ENCODE data around the gene PKP4. TPM values are rescaled to one million over a fixed set of nuclear protein-coding genes. Genes with fewer than 3 reads are reported as not detected.

Gene PKP4
- total RNA-seq, 2 experiments from 2014 or later = 68.7 to 73.2 TPM

DNA sequence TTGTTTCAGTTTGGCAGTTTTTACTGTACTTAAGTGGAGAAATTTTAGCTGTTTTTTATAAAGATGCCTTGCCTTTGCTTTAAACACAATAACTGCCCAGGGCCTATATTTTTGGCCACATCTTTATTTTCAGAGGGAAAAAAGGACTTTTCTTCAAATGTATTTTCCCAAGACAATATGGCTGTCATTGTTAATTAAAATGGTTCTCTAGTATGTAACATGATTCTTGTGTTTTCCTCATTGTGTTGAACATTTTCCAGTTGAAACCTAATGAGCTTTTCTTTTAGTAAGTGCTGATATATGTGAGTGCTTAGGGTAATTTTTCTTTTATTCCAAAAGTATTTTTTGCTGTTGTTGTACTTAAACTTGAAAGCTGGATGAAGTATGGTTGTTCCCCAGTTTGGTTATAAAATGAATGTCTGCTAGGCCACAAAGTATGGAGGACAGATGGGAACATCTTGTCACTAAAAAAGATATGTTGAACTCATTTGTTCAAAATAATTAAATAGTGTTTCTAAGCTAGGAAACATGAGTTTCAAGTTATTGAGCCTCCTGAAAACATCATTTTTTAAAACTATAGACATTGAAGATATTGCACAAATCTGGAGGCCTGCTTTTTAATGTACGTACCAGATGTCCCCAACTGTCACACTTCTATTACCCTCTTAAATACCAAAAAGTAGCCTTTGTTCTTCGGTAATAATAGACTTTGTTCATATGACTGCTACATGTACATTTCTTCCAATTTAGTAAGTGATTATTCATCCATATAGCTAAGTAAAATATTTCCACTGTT, 190.9 kb downstream of the PKP4 start:
- POLR2A ChIA-PET = interaction anchor here (0.6 to 1.5 kb wide), 3 partner anchors 19 to 576 kb away, joined by 4 read pairs; no protein-coding TSS in a partner anchor
- H3K79me2 ChIP-seq (ENCODE audit: insufficient read depth, low read depth, low read length) = no peaks in the 10 kb centered on the region
- intact Hi-C loops (cut with micrococcal nuclease; ENCODE audit: unreplicated experiment) = no loop called here
- H3K36me3 ChIP-seq (ENCODE audit: insufficient read depth, low read length) = no peaks in the 10 kb centered on the region
- no peak overlapping the region for H3K27ac ChIP-seq (ENCODE audit: low read depth, low read length, poor library complexity, severe bottlenecking)
- CTCF ChIA-PET (ENCODE audit: unreplicated experiment) = no interaction called here
- no peaks in the 10 kb centered on the region for H3K9me2 ChIP-seq (ENCODE audit: insufficient read depth, low read length)
- no peaks in the 10 kb centered on the region for H3K9me3 ChIP-seq (ENCODE audit: low read length)
- no peaks in the 10 kb centered on the region for H4K20me1 ChIP-seq (ENCODE audit: insufficient read depth, low read length)
- H3K4me3 ChIP-seq (ENCODE audit: low read depth, low read length, poor library complexity, severe bottlenecking) = no peak overlapping the region
- no peak overlapping the region for H3K4me2 ChIP-seq (ENCODE audit: low read length)
- BruUV-seq (replicated peaks) = no TSS peak
- no peak overlapping the region for H2AFZ ChIP-seq (ENCODE audit: low read length)
- H3K4me1 ChIP-seq (ENCODE audit: insufficient read depth, low read length, poor library complexity, severe bottlenecking) = no peaks in the 10 kb centered on the region
- TF ChIP-seq, protein P1, sequence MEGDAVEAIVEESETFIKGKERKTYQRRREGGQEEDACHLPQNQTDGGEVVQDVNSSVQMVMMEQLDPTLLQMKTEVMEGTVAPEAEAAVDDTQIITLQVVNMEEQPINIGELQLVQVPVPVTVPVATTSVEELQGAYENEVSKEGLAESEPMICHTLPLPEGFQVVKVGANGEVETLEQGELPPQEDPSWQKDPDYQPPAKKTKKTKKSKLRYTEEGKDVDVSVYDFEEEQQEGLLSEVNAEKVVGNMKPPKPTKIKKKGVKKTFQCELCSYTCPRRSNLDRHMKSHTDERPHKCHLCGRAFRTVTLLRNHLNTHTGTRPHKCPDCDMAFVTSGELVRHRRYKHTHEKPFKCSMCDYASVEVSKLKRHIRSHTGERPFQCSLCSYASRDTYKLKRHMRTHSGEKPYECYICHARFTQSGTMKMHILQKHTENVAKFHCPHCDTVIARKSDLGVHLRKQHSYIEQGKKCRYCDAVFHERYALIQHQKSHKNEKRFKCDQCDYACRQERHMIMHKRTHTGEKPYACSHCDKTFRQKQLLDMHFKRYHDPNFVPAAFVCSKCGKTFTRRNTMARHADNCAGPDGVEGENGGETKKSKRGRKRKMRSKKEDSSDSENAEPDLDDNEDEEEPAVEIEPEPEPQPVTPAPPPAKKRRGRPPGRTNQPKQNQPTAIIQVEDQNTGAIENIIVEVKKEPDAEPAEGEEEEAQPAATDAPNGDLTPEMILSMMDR (conservative IDR thresholded peaks at IDR 0.05; ENCODE audit: low read length) = no peak
- TF ChIP-seq EZH2phosphoT487 (IDR thresholded peaks at IDR 0.05; ENCODE audit: borderline replicate concordance, low read depth, low read length) = no peak
- no peak for DNase-seq (ENCODE audit: low spot score)

DNA sequence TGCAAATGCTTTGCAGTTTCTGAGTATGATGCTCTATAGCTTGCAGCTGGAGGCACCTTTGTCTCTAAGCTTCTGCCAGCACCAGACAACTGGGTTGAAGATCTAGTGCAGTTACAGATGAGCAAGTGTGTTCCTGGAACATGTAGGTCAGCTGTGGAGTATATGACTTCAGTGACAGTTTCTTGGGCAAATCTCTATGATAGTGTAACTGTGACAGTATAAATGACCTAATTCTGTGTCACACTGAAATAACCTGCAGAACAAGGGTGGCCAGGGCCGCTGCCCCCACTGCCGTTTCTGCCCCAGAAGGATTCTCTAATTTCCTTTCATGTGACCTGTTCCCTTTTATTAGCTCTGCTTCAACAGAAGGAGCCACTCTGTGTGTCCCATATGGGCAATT, 193.1 kb downstream of the PKP4 start:
- H2AFZ ChIP-seq (ENCODE audit: low read length) = no peak overlapping the region
- H3K9me3 ChIP-seq (ENCODE audit: low read length) = no peaks in the 10 kb centered on the region
- H3K27ac ChIP-seq (ENCODE audit: low read depth, low read length, poor library complexity, severe bottlenecking) = no peak overlapping the region
- no peak for DNase-seq (ENCODE audit: low spot score)
- CTCF ChIA-PET (ENCODE audit: unreplicated experiment) = no interaction called here
- no peaks in the 10 kb centered on the region for H3K79me2 ChIP-seq (ENCODE audit: insufficient read depth, low read depth, low read length)
- no peaks in the 10 kb centered on the region for H3K9me2 ChIP-seq (ENCODE audit: insufficient read depth, low read length)
- intact Hi-C loops (cut with micrococcal nuclease; ENCODE audit: unreplicated experiment) = no loop called here
- H4K20me1 ChIP-seq (ENCODE audit: insufficient read depth, low read length) = no peaks in the 10 kb centered on the region
- no peaks in the 10 kb centered on the region for H3K4me1 ChIP-seq (ENCODE audit: insufficient read depth, low read length, poor library complexity, severe bottlenecking)
- BruUV-seq (replicated peaks) = no TSS peak
- no peak overlapping the region for H3K4me3 ChIP-seq (ENCODE audit: low read depth, low read length, poor library complexity, severe bottlenecking)
- POLR2A ChIA-PET = no interaction called here
- no peak overlapping the region for H3K4me2 ChIP-seq (ENCODE audit: low read length)
- H3K36me3 ChIP-seq (ENCODE audit: insufficient read depth, low read length) = no peaks in the 10 kb centered on the region
- no peak for TF ChIP-seq EZH2phosphoT487 (IDR thresholded peaks at IDR 0.05; ENCODE audit: borderline replicate concordance, low read depth, low read length)
- TF ChIP-seq, protein P1 (conservative IDR thresholded peaks at IDR 0.05; ENCODE audit: low read length) = no peak

DNA sequence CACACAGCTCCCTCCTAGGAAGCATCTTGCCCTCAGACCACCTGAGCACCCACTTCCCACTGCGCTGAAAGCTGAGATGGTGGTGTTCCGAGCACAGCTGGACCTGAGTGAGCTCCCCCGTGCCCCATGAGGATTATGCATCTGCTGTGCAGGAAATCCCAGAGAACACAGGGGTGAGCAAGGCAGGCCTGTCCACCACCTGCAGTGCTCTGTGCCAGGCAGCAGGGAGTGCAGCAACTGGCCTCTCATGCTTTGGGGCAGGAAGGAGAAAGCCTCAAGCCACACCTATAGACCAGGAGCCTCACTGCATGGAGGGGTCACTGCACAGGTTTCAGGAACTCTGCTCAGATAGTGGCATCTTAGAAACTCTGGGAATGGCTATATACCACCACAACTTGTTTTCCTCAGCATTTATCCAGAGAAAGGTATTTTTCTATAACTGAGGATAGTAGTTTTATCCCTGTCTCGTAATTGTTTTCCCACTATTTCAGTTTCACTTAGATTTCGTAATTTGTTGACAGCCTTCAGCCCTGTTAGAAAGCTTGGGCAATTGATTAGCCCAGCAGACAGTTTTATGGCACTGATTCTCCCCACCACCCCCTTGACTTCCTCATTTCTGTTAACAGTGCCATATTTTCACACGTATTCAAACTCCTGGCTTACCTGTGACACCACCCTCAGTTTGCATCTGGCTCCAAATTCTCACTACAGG, 194.1 kb downstream of the PKP4 start:
- H3K27ac ChIP-seq (ENCODE audit: low read depth, low read length, poor library complexity, severe bottlenecking) = no peak overlapping the region
- H3K4me2 ChIP-seq (ENCODE audit: low read length) = no peak overlapping the region
- no peaks in the 10 kb centered on the region for H3K4me1 ChIP-seq (ENCODE audit: insufficient read depth, low read length, poor library complexity, severe bottlenecking)
- H3K36me3 ChIP-seq (ENCODE audit: insufficient read depth, low read length) = no peaks in the 10 kb centered on the region
- H4K20me1 ChIP-seq (ENCODE audit: insufficient read depth, low read length) = no peaks in the 10 kb centered on the region
- H2AFZ ChIP-seq (ENCODE audit: low read length) = no peak overlapping the region
- BruUV-seq (replicated peaks) = no TSS peak
- no peaks in the 10 kb centered on the region for H3K9me2 ChIP-seq (ENCODE audit: insufficient read depth, low read length)
- ChIA-PET POLR2A (no interaction called here), CTCF (ENCODE audit: unreplicated experiment) (no interaction called here)
- TF ChIP-seq EZH2phosphoT487 (IDR thresholded peaks at IDR 0.05; ENCODE audit: borderline replicate concordance, low read depth, low read length) = no peak
- TF ChIP-seq, protein P1 (conservative IDR thresholded peaks at IDR 0.05; ENCODE audit: low read length) = no peak
- no peak overlapping the region for H3K4me3 ChIP-seq (ENCODE audit: low read depth, low read length, poor library complexity, severe bottlenecking)
- DNase-seq (ENCODE audit: low spot score) = no peak
- H3K9me3 ChIP-seq (ENCODE audit: low read length) = no peaks in the 10 kb centered on the region
- no peaks in the 10 kb centered on the region for H3K79me2 ChIP-seq (ENCODE audit: insufficient read depth, low read depth, low read length)
- intact Hi-C loops (cut with micrococcal nuclease; ENCODE audit: unreplicated experiment) = no loop called here

All from OCI-LY7 (cell line).